ENCODE data around the gene HCN2. TPM values are rescaled to one million over a fixed set of nuclear protein-coding genes. Genes with fewer than 3 reads are reported as not detected.

Gene HCN2
- total and polyA plus RNA-seq, 2 of the 8 experiments (the other 6 are each of a cell fraction or from before 2014, with no cell fraction given), result 1.0 to 4.0 TPM

GRCh38 chr19:583968-584239 is 5.8 kb upstream of the HCN2 start:
- Histone ChIP-seq H3K36me3 (ENCODE audit: control insufficient read depth in 2 of 4, insufficient read depth in 4 of 4, low read length in 3 of 4) (peaks cover 9 to 36% (median 26%) of the 10 kb centered on the region in 4 experiments; a peak in 6 of 8 replicates), H3K79me2 (ENCODE audit: control insufficient read depth in 1 of 2, insufficient read depth in 2 of 2, low read length in 2 of 2) (peaks cover 0 to 17% of the 10 kb centered on the region in 2 experiments; a peak in 3 of 4 replicates), H3K23ac (ENCODE audit: insufficient read length) (no peak overlapping the region), H3K27ac (ENCODE audit: low read depth, low read length) (0 out of 2 replicates have a peak overlapping the region, but pooled peaks have one; percentile 19), H3K4me2 (ENCODE audit: insufficient read depth in 1 of 2, low read depth in 2 of 2, low read length in 2 of 2) (no peak overlapping the region), H3K23me2 (ENCODE audit: low read depth, low read length) (0 out of 2 replicates have a peak, but pooled peaks cover 2% of the 10 kb centered on the region), H4K8ac (ENCODE audit: extremely low read depth, insufficient read depth, low read length) (peak overlapping the region; percentile 38; the same call in 1 of the 2 replicates), H3K56ac (replicated peaks; ENCODE audit: insufficient read length, low read depth, low read length) (no peak overlapping the region), H3K14ac (ENCODE audit: insufficient read length) (no peak overlapping the region), H2BK12ac (ENCODE audit: low read depth, low read length) (no peak overlapping the region), H4K5ac (ENCODE audit: insufficient read length, low read depth, low read length) (no peak overlapping the region), H2BK120ac (replicated peaks; ENCODE audit: low read depth, low read length) (no peak overlapping the region), H3K4me1 (replicated peaks in 1 of 4; ENCODE audit: control insufficient read depth in 3 of 4, insufficient read depth in 4 of 4, low read length in 3 of 4) (peaks cover 0 to 12% (median 5%) of the 10 kb centered on the region in 4 experiments; a peak in 5 of 7 replicates), H2BK20ac (ENCODE audit: low read length) (no peak overlapping the region), H3K79me1 (ENCODE audit: low read depth, low read length) (peaks cover 6% of the 10 kb centered on the region), H3K9ac (replicated peaks in 1 of 4; ENCODE audit: extremely low read depth in 1 of 4, low read depth in 3 of 4, low read length in 3 of 4) (no peak overlapping the region), H2AFZ (ENCODE audit: low read length) (no peak overlapping the region), H4K20me1 (replicated peaks in 1 of 2; ENCODE audit: control insufficient read depth in 1 of 2, insufficient read depth in 2 of 2, low read length in 2 of 2) (peaks cover 21 to 31% of the 10 kb centered on the region in 2 experiments), H3K9me3 (ENCODE audit: insufficient read depth in 2 of 2, low read depth in 1 of 2, low read length in 1 of 2) (no peaks in the 10 kb centered on the region), H2AK5ac (ENCODE audit: low read depth, low read length) (no peak overlapping the region), H3K18ac (ENCODE audit: extremely low read depth, low read length) (no peak overlapping the region), H3K4me3 (ENCODE audit: extremely low read depth in 1 of 4, insufficient read depth in 2 of 4, low read depth in 3 of 4, low read length in 4 of 4) (no peak overlapping the region), H3K27me3 (replicated peaks in 1 of 4; ENCODE audit: control insufficient read depth in 3 of 4, extremely low read depth in 1 of 4, insufficient read depth in 3 of 4, low read length in 3 of 4) (peaks cover 6 to 8% (median 7%) of the 10 kb centered on the region in 4 experiments), H3K4ac (replicated peaks; ENCODE audit: insufficient read length, low read depth, low read length) (no peak overlapping the region), H2BK15ac (ENCODE audit: low read length) (no peak overlapping the region), H4K91ac (replicated peaks; ENCODE audit: insufficient read length, low read length) (no peak overlapping the region), H2BK5ac (ENCODE audit: low read depth, low read length) (no peak overlapping the region)
- CTCF ChIA-PET (ENCODE audit: partially characterized antibody), result interaction anchor here (0.7 to 4.7 kb wide), 18 partner anchors 8 to 150 kb away, joined by 3 to 51 read pairs (median 4); no protein-coding TSS in a partner anchor
- WGBS, 2 experiments (ENCODE audit: extremely low coverage in 1 of 2, insufficient coverage in 1 of 2, insufficient read length in 1 of 2, insufficient replicate concordance in 2 of 2, low coverage in 1 of 2, low lambda C conversion rate in 2 of 2, missing lambda C conversion rate in 1 of 2), result 77% methylated on average over 5 of the region's 5 CpGs; no CpG with 5 or more reads in 1 of the 2 experiments
- no peak for DNase-seq (ENCODE audit: low read depth in 1 of 2, low spot score in 2 of 2)
- FAIRE-seq, result no peak
- POLR2A ChIA-PET (ENCODE audit: partially characterized antibody), result interaction anchor here (0.8 to 6.3 kb wide), 17 partner anchors 8 to 444 kb away, joined by 3 to 78 read pairs (median 4); partner anchors contain the start of genes BSG, CDC34 and GZMM
- TF ChIP-seq SP1 (IDR thresholded peaks at IDR 0.05; ENCODE audit: low read depth, low read length) (no peak), KDM5A (IDR thresholded peaks at IDR 0.05; ENCODE audit: low read length) (no peak), EGR1 (IDR thresholded peaks at IDR 0.05; ENCODE audit: borderline replicate concordance, low read depth, low read length) (no peak), JUN (IDR thresholded peaks at IDR 0.05; ENCODE audit: low read depth, low read length) (no peak), E2F6 (IDR thresholded peaks at IDR 0.05) (no peak), TCF12 (IDR thresholded peaks at IDR 0.05; ENCODE audit: low read depth, low read length) (no peak), RFX5 (IDR thresholded peaks at IDR 0.05; ENCODE audit: borderline replicate concordance, low read depth, low read length) (no peak), CREB1 (IDR thresholded peaks at IDR 0.05) (no peak), EZH2 (IDR thresholded peaks at IDR 0.05; ENCODE audit: low read depth, low read length, severe bottlenecking) (no peak), KDM4A (IDR thresholded peaks at IDR 0.05; ENCODE audit: low read depth, low read length, severe bottlenecking) (no peak), YY1 (IDR thresholded peaks at IDR 0.05; ENCODE audit: low read depth, low read length) (no peak), BACH1 (IDR thresholded peaks at IDR 0.05; ENCODE audit: low read length) (no peak), NRF1 (IDR thresholded peaks at IDR 0.05; ENCODE audit: low read depth, low read length) (no peak), SRF (IDR thresholded peaks at IDR 0.05; ENCODE audit: low read depth, low read length) (no peak), CHD2 (IDR thresholded peaks at IDR 0.05; ENCODE audit: low read length) (no peak), SP2 (IDR thresholded peaks at IDR 0.05; ENCODE audit: low read length) (no peak)
